H1 (cell line): Measurements from ENCODE around the gene PRIMA1. TPM values are rescaled to one million over a fixed set of nuclear protein-coding genes. Genes with fewer than 3 reads are reported as not detected.

ENCODE experiments used
- CTCF ChIA-PET: fragments of 300-600 bp; sonication (Branson Sonifier 250); formaldehyde crosslinking; loops from one replicate; lab custom pipeline; 2021; ENCODE audit not compliant: partially characterized antibody; lab: Charles Lee
- POLR2A ChIA-PET: fragments of 300-600 bp; sonication (Branson Sonifier 250); formaldehyde crosslinking; loops from one replicate; lab custom pipeline; 2021; ENCODE audit warnings: inconsistent platforms; ENCODE audit not compliant: partially characterized antibody; lab: Charles Lee
- DNase-seq, 2 experiments: peaks; one replicate each; pipeline versions ENCODE4 v3.0.0 to v3.0.0-alpha.2; 2010 to 2022; ENCODE audit warnings: low spot score in 2 of 2, low read depth in 1 of 2, mixed read lengths in 1 of 2
- FAIRE-seq: peaks from 2 replicates; lab custom pipeline; 2011; peaks lifted over from hg19 to GRCh38; lab: Jason Lieb, UNC
- H2AFZ ChIP-seq: 2 replicates; pipeline ENCODE4 v1.8.1; 2012; ENCODE audit warnings: low read length, inconsistent platforms
- H2AK5ac ChIP-seq: 2 replicates; pipeline ENCODE4 v1.6.1; 2013; ENCODE audit warnings: low read depth, low read length
- H2BK120ac ChIP-seq: replicated peaks from 2 replicates; pipeline ENCODE3; 2013; ENCODE audit warnings: low read depth, low read length, inconsistent platforms
- H2BK12ac ChIP-seq: 2 replicates; pipeline ENCODE4 v1.6.1; 2013; ENCODE audit warnings: low read depth, low read length
- H2BK15ac ChIP-seq: 2 replicates; pipeline ENCODE4 v1.6.1; 2013; ENCODE audit warnings: low read length
- H2BK20ac ChIP-seq: 2 replicates; pipeline ENCODE4 v1.6.1; 2013; ENCODE audit warnings: low read length
- H2BK5ac ChIP-seq: 2 replicates; pipeline ENCODE4 v1.6.1; 2013; ENCODE audit warnings: low read depth, low read length
- H3K14ac ChIP-seq: 2 replicates; pipeline ENCODE4 v1.6.1; 2013; ENCODE audit warnings: inconsistent platforms; ENCODE audit not compliant: insufficient read length
- H3K18ac ChIP-seq: 2 replicates; pipeline ENCODE4 v1.6.1; 2013; ENCODE audit warnings: low read length; ENCODE audit errors: extremely low read depth
- H3K23ac ChIP-seq: 2 replicates; pipeline ENCODE4 v1.6.1; 2013; ENCODE audit warnings: inconsistent platforms; ENCODE audit not compliant: insufficient read length
- H3K23me2 ChIP-seq: 2 replicates; pipeline ENCODE4 v1.6.1; 2013; ENCODE audit warnings: low read depth, low read length
- H3K27ac ChIP-seq: 2 replicates; pipeline ENCODE4 v1.6.1; 2011; ENCODE audit warnings: low read depth, low read length, inconsistent platforms
- H3K27me3 ChIP-seq, 4 experiments: replicated peaks in 1 of 4; 1 replicate in 1 of 4; 2 replicates in 3 of 4; pipeline versions ENCODE4 v1.6.1 to v1.8.1; 2011 to 2013; ENCODE audit warnings: low read length in 3 of 4, mild to moderate bottlenecking in 3 of 4, inconsistent platforms in 2 of 4, mixed read lengths in 2 of 4, moderate library complexity in 1 of 4; ENCODE audit not compliant: control insufficient read depth in 3 of 4, insufficient read depth in 3 of 4; ENCODE audit errors: extremely low read depth in 1 of 4
- H3K36me3 ChIP-seq, 4 experiments: 2 replicates each; pipeline versions ENCODE4 v1.6.1 to v1.8.1; 2011 to 2013; ENCODE audit warnings: mild to moderate bottlenecking in 4 of 4, low read length in 3 of 4, moderate library complexity in 2 of 4, control low read depth in 1 of 4, inconsistent platforms in 1 of 4; ENCODE audit not compliant: insufficient read depth in 4 of 4, control insufficient read depth in 2 of 4
- H3K4ac ChIP-seq: replicated peaks from 2 replicates; pipeline ENCODE3; 2013; ENCODE audit warnings: low read length, low read depth, mixed read lengths, inconsistent platforms; ENCODE audit not compliant: insufficient read length
- H3K4me1 ChIP-seq, 4 experiments: replicated peaks in 1 of 4; 1 replicate in 1 of 4; 2 replicates in 3 of 4; pipeline versions ENCODE4 v1.6.1 to v1.8.1; 2011 to 2013; ENCODE audit warnings: low read length in 3 of 4, inconsistent platforms in 2 of 4, mixed read lengths in 1 of 4; ENCODE audit not compliant: insufficient read depth in 4 of 4, control insufficient read depth in 3 of 4
- H3K4me2 ChIP-seq, 2 experiments: 2 replicates each; pipeline versions ENCODE4 v1.6.1 to v1.8.1; 2011 to 2013; ENCODE audit warnings: low read depth in 2 of 2, low read length in 2 of 2, control low read depth in 1 of 2, inconsistent platforms in 1 of 2, mild to moderate bottlenecking in 1 of 2; ENCODE audit not compliant: insufficient read depth in 1 of 2
- H3K4me3 ChIP-seq, 4 experiments: fragments of 200-600, 300-600 bp in 1 of 4; sonication (generic), shearing (Covaris generic), sonication (Bioruptor Twin) in 1 of 4; 2 replicates each; pipeline versions ENCODE4 v1.5.1 to v1.8.1; 2011 to 2016; ENCODE audit warnings: low read length in 4 of 4, low read depth in 3 of 4, control low read depth in 2 of 4, inconsistent platforms in 2 of 4, mild to moderate bottlenecking in 2 of 4, mixed read lengths in 1 of 4, moderate library complexity in 1 of 4; ENCODE audit not compliant: insufficient read depth in 2 of 4; ENCODE audit errors: extremely low read depth in 1 of 4
- H3K56ac ChIP-seq: replicated peaks from 2 replicates; pipeline ENCODE3; 2013; ENCODE audit warnings: low read depth, mild to moderate bottlenecking, mixed read lengths, low read length, inconsistent platforms; ENCODE audit not compliant: insufficient read length
- H3K79me1 ChIP-seq: 2 replicates; pipeline ENCODE4 v1.6.1; 2013; ENCODE audit warnings: low read depth, low read length, control low read depth
- H3K79me2 ChIP-seq, 2 experiments: 2 replicates each; pipeline versions ENCODE4 v1.6.1 to v1.8.1; 2012 to 2013; ENCODE audit warnings: low read length in 2 of 2, mild to moderate bottlenecking in 2 of 2, inconsistent platforms in 1 of 2; ENCODE audit not compliant: insufficient read depth in 2 of 2, control insufficient read depth in 1 of 2
- H3K9ac ChIP-seq, 4 experiments: replicated peaks in 1 of 4; 1 replicate in 1 of 4; 2 replicates in 3 of 4; pipeline versions ENCODE4 v1.6.1 to v1.8.1; 2011 to 2013; ENCODE audit warnings: low read depth in 3 of 4, low read length in 3 of 4, control low read depth in 2 of 4, mild to moderate bottlenecking in 2 of 4, moderate library complexity in 2 of 4, inconsistent platforms in 1 of 4; ENCODE audit errors: extremely low read depth in 1 of 4
- H3K9me3 ChIP-seq, 2 experiments: 2 replicates each; pipeline versions ENCODE4 v1.6.1 to v1.8.1; 2012 to 2013; ENCODE audit warnings: mild to moderate bottlenecking in 2 of 2, moderate library complexity in 2 of 2, control low read depth in 1 of 2, inconsistent platforms in 1 of 2, low read depth in 1 of 2, low read length in 1 of 2, mixed read lengths in 1 of 2; ENCODE audit not compliant: insufficient read depth in 2 of 2
- H4K20me1 ChIP-seq, 2 experiments: replicated peaks in 1 of 2; 2 replicates each; pipeline versions ENCODE3 to v1.8.1; 2011 to 2013; ENCODE audit warnings: inconsistent platforms in 2 of 2, low read length in 2 of 2, mild to moderate bottlenecking in 1 of 2; ENCODE audit not compliant: insufficient read depth in 2 of 2, control insufficient read depth in 1 of 2
- H4K5ac ChIP-seq: 2 replicates; pipeline ENCODE4 v1.6.1; 2013; ENCODE audit warnings: low read length, low read depth, mixed read lengths, inconsistent platforms; ENCODE audit not compliant: insufficient read length
- H4K8ac ChIP-seq: 2 replicates; pipeline ENCODE4 v1.8.0; 2013; ENCODE audit warnings: mild to moderate bottlenecking, moderate library complexity, low read length, inconsistent platforms; ENCODE audit not compliant: insufficient read depth; ENCODE audit errors: extremely low read depth
- H4K91ac ChIP-seq: replicated peaks from 2 replicates; pipeline ENCODE3; 2013; ENCODE audit warnings: low read length, mixed read lengths, inconsistent platforms; ENCODE audit not compliant: insufficient read length
- ASH2L ChIP-seq: fragments of 200-600, 300-600 bp; sonication (generic); IDR thresholded peaks from one replicate; pipeline ENCODE4 v1.7.1; 2017; ENCODE audit warnings: low read length
- SIX5 ChIP-seq: IDR thresholded peaks from 2 replicates; pipeline ENCODE4 v1.6.1; 2011; ENCODE audit warnings: mild to moderate bottlenecking, low read depth, low read length
- WGBS, 2 experiments: shearing (Covaris generic) in 1 of 2; methylation state at CpG; one replicate each; pipeline versions ENCODE4 v1.1.6 to v1.1.7; 2013 to 2015; ENCODE audit warnings: low lambda C conversion rate in 2 of 2, mixed read lengths in 2 of 2, inconsistent platforms in 1 of 2, low coverage in 1 of 2, missing lambda C conversion rate in 1 of 2; ENCODE audit not compliant: insufficient replicate concordance in 2 of 2, insufficient coverage in 1 of 2, insufficient read length in 1 of 2; ENCODE audit errors: extremely low coverage in 1 of 2, missing lambda C conversion rate in 1 of 2; 5-methylcytosine and 5-hydroxymethylcytosine counted together
- polyA plus RNA-seq, 7 experiments: library from polyadenylated mRNA; depleted of rRNA in 3 of 7; stranded (reverse) in 5 of 7; unstranded in 2 of 7; fragments of >200 nt in 5 of 7; fragments of 200-250 nt in 2 of 7; gene quantifications; 1 replicate in 5 of 7; 2 replicates in 1 of 7; 4 replicates in 1 of 7; pipeline versions ENCODE4 v1.2.1 to v1.2.3, GENCODE V29; 2011 to 2013; ENCODE audit warnings: missing spikeins in 2 of 7, mixed read lengths in 2 of 7
- total RNA-seq: library from RNA; stranded (reverse); fragmentation: NEBNext Ultra II Directional; extraction: Animal tissue kit (Norgen Biotek cat#: 25700); gene quantifications from 2 replicates; pipeline ENCODE4 v1.2.1, GENCODE V29; 2021

The PRIMA1 gene
- total and polyA plus RNA-seq, 2 of the 8 experiments (the other 6 are each of a cell fraction or from before 2014, with no cell fraction given): 2.8 to 4.5 TPM

GRCh38 chr14:93708800-93709199, 79.5 kb downstream of the PRIMA1 start:
- peaks cover 4 to 13% (median 7%) of the 10 kb centered on the region in 4 experiments for H3K4me1 ChIP-seq
- no peaks in the 10 kb centered on the region for H3K36me3 ChIP-seq
- H4K5ac ChIP-seq: no peak overlapping the region
- no peak for DNase-seq
- 0 out of 2 replicates have a peak overlapping the region, but pooled peaks have one; percentile 7 for H3K27ac ChIP-seq
- H3K4me2 ChIP-seq: no peak overlapping the region
- no peak overlapping the region for H3K4me3 ChIP-seq
- WGBS, 2 experiments: 90% methylated on average over 5 of the region's 5 CpGs; no CpG with 5 or more reads in 1 of the 2 experiments
- H3K18ac ChIP-seq: no peak overlapping the region
- ChIA-PET CTCF (interaction anchor here (1.2 to 1.5 kb wide), 3 partner anchors 15 to 54 kb away, joined by 3 to 5 read pairs (median 4); no protein-coding TSS in a partner anchor), POLR2A (interaction anchor here (0.5 to 1.1 kb wide), 2 partner anchors 40 to 79 kb away, joined by 3 read pairs; partner anchors contain the start of gene PRIMA1)
- no peak overlapping the region for H3K14ac ChIP-seq
- TF ChIP-seq ASH2L (no peak), SIX5 (no peak)
- H3K56ac ChIP-seq: no peak overlapping the region
- no peak overlapping the region for H3K4ac ChIP-seq
- no peak overlapping the region for H2BK5ac ChIP-seq
- H2BK15ac ChIP-seq: no peak overlapping the region
- H3K23me2 ChIP-seq: no peaks in the 10 kb centered on the region
- H3K79me2 ChIP-seq: no peaks in the 10 kb centered on the region
- H3K9ac ChIP-seq: no peak overlapping the region
- H2BK12ac ChIP-seq: no peak overlapping the region
- H3K79me1 ChIP-seq: no peaks in the 10 kb centered on the region
- H2BK120ac ChIP-seq: no peak overlapping the region
- no peak for FAIRE-seq
- H2AK5ac ChIP-seq: no peak overlapping the region
- H3K27me3 ChIP-seq: 0 out of 7 replicates have a peak, but pooled peaks cover 0 to 4% (median 0%) of the 10 kb centered on the region in 4 experiments
- no peaks in the 10 kb centered on the region for H4K20me1 ChIP-seq
- H2AFZ ChIP-seq: no peak overlapping the region
- no peak overlapping the region for H2BK20ac ChIP-seq
- no peak overlapping the region for H3K23ac ChIP-seq
- H3K9me3 ChIP-seq: no peaks in the 10 kb centered on the region
- no peak overlapping the region for H4K91ac ChIP-seq
- H4K8ac ChIP-seq: no peak overlapping the region
